Naive thymus-derived CD8-positive, alpha-beta T cell (primary cell): ENCODE results near the gene ALAD. TPM values are rescaled to one million over a fixed set of nuclear protein-coding genes. Genes with fewer than 3 reads are reported as not detected.

Source experiments
- polyA plus RNA-seq, 3 donors: library from polyadenylated mRNA; unstranded; fragments of 300-500 nt; fragmentation: Illumina TruSeq; gene quantifications; one replicate each; pipeline ENCODE4 v1.2.3, GENCODE V29; 2021
- total RNA-seq, 8 experiments: library from RNA in 2 of 8; stranded (reverse) in 2 of 8; gene quantifications; one replicate each; pipeline ENCODE4 v1.2.3 and lab custom pipeline; 2021 to 2026

The ALAD gene
- total and polyA plus RNA-seq, 5 experiments from 2014 or later: 19.2 to 47.1 (median 29.4) TPM

Other genes starting within 250 kb of the ALAD start
- gene FKBP15, start 180.0 kb downstream of the ALAD start, total RNA-seq: 10 to 100 TPM; 31.3 to 33.5 TPM
- 10 to 100 TPM in 1 of 3 donors, 1 to 10 TPM in 2; 7.2 to 14.4 (median 8.8) TPM for gene FKBP15, start 180.0 kb downstream of the ALAD start, polyA plus RNA-seq
- 1 to 10 TPM; 3.7 to 4.4 TPM for gene SLC31A1, start 179.7 kb downstream of the ALAD start, total RNA-seq
- 1 to 10 TPM; 2.0 to 4.7 (median 2.2) TPM for gene SLC31A1, start 179.7 kb downstream of the ALAD start, polyA plus RNA-seq
- 10 to 100 TPM; 33.0 to 37.4 TPM for gene CDC26, start 125.7 kb downstream of the ALAD start, total RNA-seq
- 100 to 1,000 TPM; 148 to 193 (median 173) TPM for gene CDC26, start 125.7 kb downstream of the ALAD start, polyA plus RNA-seq
- 10 to 100 TPM; 16.6 to 17.2 TPM for gene PRPF4, start 125.6 kb downstream of the ALAD start, total RNA-seq
- 10 to 100 TPM; 21.7 to 24.0 (median 23.0) TPM for gene PRPF4, start 125.6 kb downstream of the ALAD start, polyA plus RNA-seq
- under 1 TPM in 1 of 2 experiments, not detected in 1; 0.23 TPM for gene RNF183, start 97.9 kb downstream of the ALAD start, total RNA-seq
- not detected for gene RNF183, start 97.9 kb downstream of the ALAD start, polyA plus RNA-seq
- gene WDR31, start 61.0 kb downstream of the ALAD start, total RNA-seq: 1 to 10 TPM in 1 of 2 experiments, under 1 TPM in 1; 0.96 to 1.2 TPM
- under 1 TPM; 0.21 to 0.62 (median 0.43) TPM for gene WDR31, start 61.0 kb downstream of the ALAD start, polyA plus RNA-seq
- under 1 TPM in 1 of 2 experiments, not detected in 1; 0.36 TPM for gene BSPRY, start 51.7 kb downstream of the ALAD start, total RNA-seq
- 1 to 10 TPM in 2 of 3 donors, under 1 TPM in 1; 0.52 to 1.3 (median 1.2) TPM for gene BSPRY, start 51.7 kb downstream of the ALAD start, polyA plus RNA-seq
- gene HDHD3, start 24.3 kb downstream of the ALAD start, total RNA-seq: 10 to 100 TPM; 26.2 to 26.5 TPM
- 10 to 100 TPM; 24.1 to 45.2 (median 35.1) TPM for gene HDHD3, start 24.3 kb downstream of the ALAD start, polyA plus RNA-seq
- 10 to 100 TPM; 59.5 to 64.2 TPM for gene POLE3, start 9.4 kb upstream of the ALAD start, total RNA-seq
- gene POLE3, start 9.4 kb upstream of the ALAD start, polyA plus RNA-seq: 100 to 1,000 TPM; 116 to 138 (median 125) TPM
- 1 to 10 TPM; 1.1 to 1.2 TPM for gene C9orf43, start 9.5 kb upstream of the ALAD start, total RNA-seq
- gene C9orf43, start 9.5 kb upstream of the ALAD start, polyA plus RNA-seq: under 1 TPM in 2 of 3 donors, not detected in 1; 0.55 to 0.81 TPM
- gene RGS3, start 62.4 kb upstream of the ALAD start, total RNA-seq: 10 to 100 TPM; 27.8 to 29.5 TPM
- gene RGS3, start 62.4 kb upstream of the ALAD start, polyA plus RNA-seq: 10 to 100 TPM; 17.9 to 33.4 (median 26.1) TPM